ENCODE measurements around the gene PLCL2. TPM values are rescaled to one million over a fixed set of nuclear protein-coding genes. Genes with fewer than 3 reads are reported as not detected.

PLCL2 gene
- total and polyA plus RNA-seq, 7 donors, result 8.0 to 12.6 (median 11.6) TPM

DNA sequence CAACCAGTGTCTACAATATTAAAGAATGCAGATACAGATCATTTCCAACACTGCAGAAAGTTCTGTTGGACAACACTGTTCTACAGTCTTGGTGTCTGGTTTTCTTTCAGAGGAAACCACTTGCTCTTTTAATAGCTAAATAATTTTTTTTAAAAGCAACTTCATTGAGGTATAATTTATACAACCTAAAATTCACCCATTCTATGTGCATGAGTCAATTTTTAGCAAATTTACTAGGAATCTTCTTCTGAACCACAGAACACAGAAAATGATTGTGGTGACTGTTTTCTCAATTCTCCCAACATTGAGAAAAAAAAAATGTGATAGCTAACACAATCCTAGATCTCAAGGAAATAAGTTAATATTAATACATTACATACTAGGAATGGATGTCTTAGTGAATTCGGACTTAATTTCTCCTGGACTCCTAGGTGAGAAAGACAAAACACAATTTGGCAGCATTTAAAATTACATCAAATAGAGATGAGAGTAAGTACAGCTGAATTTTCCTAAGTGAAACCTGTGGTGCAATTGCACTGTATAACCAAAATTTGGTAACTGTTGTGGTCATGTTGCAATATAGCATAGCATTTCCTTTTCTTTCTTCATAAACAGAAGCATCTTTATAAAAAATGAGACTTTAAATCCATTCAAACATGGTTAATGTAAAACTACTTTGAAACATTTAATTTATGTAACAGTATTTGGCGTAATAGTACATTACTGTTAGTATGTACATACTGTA is 15.3 kb upstream of the PLCL2 start:
- 46 to 69% methylated on average over 2 of the region's 2 CpGs for WGBS, 2 donors
- Histone ChIP-seq H3K4me1 (no peaks in the 10 kb centered on the region), H3K9me3 (no peaks in the 10 kb centered on the region), H3K27ac (no peak overlapping the region), H3K4me3 (no peak overlapping the region), H3K36me3 (no peaks in the 10 kb centered on the region), H3K27me3 (no peaks in the 10 kb centered on the region)
- DNase-seq, result no peak
- no peak for TF ChIP-seq EP300 (IDR thresholded peaks at IDR 0.05)
- TF ChIP-seq POLR2A (IDR thresholded peaks at IDR 0.05), result no peak
- TF ChIP-seq POLR2AphosphoS5 (IDR thresholded peaks at IDR 0.05), result no peak
- TF ChIP-seq CTCF (IDR thresholded peaks at IDR 0.05), result no peak
- intact Hi-C loops (cut with DNase I), result no loop called here

GRCh38 chr3:16871915-16872842 is 12.6 kb upstream of the PLCL2 start:
- intact Hi-C loops (cut with DNase I), result no loop called here
- no peak for DNase-seq
- H3K27ac ChIP-seq, result no peak overlapping the region
- 88 to 89% methylated on average over 6 of the region's 6 CpGs for WGBS, 2 donors
- H3K4me3 ChIP-seq, result no peak overlapping the region
- TF ChIP-seq CTCF (IDR thresholded peaks at IDR 0.05) (no peak), POLR2A (IDR thresholded peaks at IDR 0.05) (no peak), EP300 (IDR thresholded peaks at IDR 0.05) (no peak), POLR2AphosphoS5 (IDR thresholded peaks at IDR 0.05) (no peak)
- H3K4me1 ChIP-seq, result peaks cover 0 to 4% (median 0%) of the 10 kb centered on the region in 4 donors
- no peaks in the 10 kb centered on the region for H3K27me3 ChIP-seq
- no peaks in the 10 kb centered on the region for H3K36me3 ChIP-seq
- no peaks in the 10 kb centered on the region for H3K9me3 ChIP-seq

GRCh38 chr3:16873872-16874271 is 10.9 kb upstream of the PLCL2 start:
- intact Hi-C loops (cut with DNase I), result no loop called here
- Histone ChIP-seq H3K4me3 (no peak overlapping the region), H3K36me3 (no peaks in the 10 kb centered on the region), H3K9me3 (no peaks in the 10 kb centered on the region), H3K27ac (no peak overlapping the region), H3K27me3 (no peaks in the 10 kb centered on the region), H3K4me1 (peaks cover 0 to 4% (median 0%) of the 10 kb centered on the region in 4 donors)
- TF ChIP-seq EP300 (IDR thresholded peaks at IDR 0.05) (no peak), POLR2A (IDR thresholded peaks at IDR 0.05) (no peak), POLR2AphosphoS5 (IDR thresholded peaks at IDR 0.05) (no peak)
- WGBS, 2 donors, result 96 to 97% methylated on average over 4 of the region's 4 CpGs
- no peak for DNase-seq

GRCh38 chr3:16875876-16876550 is 8.7 kb upstream of the PLCL2 start:
- Histone ChIP-seq H3K9me3 (no peaks in the 10 kb centered on the region), H3K27me3 (no peaks in the 10 kb centered on the region), H3K4me3 (no peak overlapping the region), H3K36me3 (no peaks in the 10 kb centered on the region), H3K27ac (no peak overlapping the region), H3K4me1 (peaks cover 0 to 4% (median 0%) of the 10 kb centered on the region in 4 donors)
- TF ChIP-seq EP300 (IDR thresholded peaks at IDR 0.05) (no peak), CTCF (IDR thresholded peaks at IDR 0.05) (no peak), POLR2AphosphoS5 (IDR thresholded peaks at IDR 0.05) (no peak), POLR2A (IDR thresholded peaks at IDR 0.05) (no peak)
- no peak for DNase-seq
- intact Hi-C loops (cut with DNase I), result no loop called here
- WGBS, 2 donors, result 69 to 86% methylated on average over 3 of the region's 3 CpGs
